ENCODE measurements around the gene CPEB3. TPM values are rescaled to one million over a fixed set of nuclear protein-coding genes. Genes with fewer than 3 reads are reported as not detected.

Gene CPEB3
- total RNA-seq, 4 donors from 2014 or later: 4.1 to 6.6 (median 5.2) TPM

DNA sequence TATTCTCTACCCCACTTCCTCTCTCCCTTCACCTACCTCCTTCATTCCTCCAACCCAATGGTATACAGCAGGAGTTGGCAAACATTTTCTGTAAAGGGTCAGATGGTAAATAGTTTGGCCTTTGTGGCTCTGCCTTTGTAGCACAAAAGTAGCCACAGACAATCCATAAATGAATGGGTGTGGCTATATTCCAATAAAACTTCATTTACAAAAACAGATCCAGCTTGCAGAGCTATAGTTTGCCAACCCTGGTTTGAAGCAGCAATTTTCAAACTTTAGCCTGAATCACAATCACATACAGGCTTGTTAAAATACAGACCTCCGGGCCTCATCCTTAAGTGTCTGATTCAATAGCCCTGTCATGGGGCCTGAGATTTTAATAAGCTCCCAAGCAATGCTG lies 110.5 kb downstream of the CPEB3 start:
- TF ChIP-seq, protein P1, sequence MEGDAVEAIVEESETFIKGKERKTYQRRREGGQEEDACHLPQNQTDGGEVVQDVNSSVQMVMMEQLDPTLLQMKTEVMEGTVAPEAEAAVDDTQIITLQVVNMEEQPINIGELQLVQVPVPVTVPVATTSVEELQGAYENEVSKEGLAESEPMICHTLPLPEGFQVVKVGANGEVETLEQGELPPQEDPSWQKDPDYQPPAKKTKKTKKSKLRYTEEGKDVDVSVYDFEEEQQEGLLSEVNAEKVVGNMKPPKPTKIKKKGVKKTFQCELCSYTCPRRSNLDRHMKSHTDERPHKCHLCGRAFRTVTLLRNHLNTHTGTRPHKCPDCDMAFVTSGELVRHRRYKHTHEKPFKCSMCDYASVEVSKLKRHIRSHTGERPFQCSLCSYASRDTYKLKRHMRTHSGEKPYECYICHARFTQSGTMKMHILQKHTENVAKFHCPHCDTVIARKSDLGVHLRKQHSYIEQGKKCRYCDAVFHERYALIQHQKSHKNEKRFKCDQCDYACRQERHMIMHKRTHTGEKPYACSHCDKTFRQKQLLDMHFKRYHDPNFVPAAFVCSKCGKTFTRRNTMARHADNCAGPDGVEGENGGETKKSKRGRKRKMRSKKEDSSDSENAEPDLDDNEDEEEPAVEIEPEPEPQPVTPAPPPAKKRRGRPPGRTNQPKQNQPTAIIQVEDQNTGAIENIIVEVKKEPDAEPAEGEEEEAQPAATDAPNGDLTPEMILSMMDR (IDR thresholded peaks at IDR 0.05; ENCODE audit: low read depth): no peak

DNA sequence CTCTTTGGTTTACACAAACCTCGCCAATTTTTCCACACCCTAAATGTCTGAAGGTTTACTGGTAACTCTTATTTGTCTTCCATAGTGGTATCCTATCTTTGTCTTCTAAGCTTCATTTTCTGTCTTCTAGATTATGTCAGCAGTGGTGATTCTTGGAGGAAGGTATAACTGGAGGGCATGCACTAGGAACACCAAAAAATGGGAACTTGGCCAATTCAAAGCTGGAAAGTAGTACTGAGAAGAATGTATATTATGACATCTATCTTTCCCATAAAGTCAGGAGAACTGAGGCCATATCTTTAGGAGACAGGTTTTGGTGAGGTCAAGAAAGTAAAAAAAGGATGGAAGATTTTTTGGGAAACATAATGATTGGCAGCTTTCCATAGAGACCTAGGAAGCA lies 113.3 kb downstream of the CPEB3 start:
- TF ChIP-seq, protein P1 (IDR thresholded peaks at IDR 0.05; ENCODE audit: low read depth): no peak

DNA sequence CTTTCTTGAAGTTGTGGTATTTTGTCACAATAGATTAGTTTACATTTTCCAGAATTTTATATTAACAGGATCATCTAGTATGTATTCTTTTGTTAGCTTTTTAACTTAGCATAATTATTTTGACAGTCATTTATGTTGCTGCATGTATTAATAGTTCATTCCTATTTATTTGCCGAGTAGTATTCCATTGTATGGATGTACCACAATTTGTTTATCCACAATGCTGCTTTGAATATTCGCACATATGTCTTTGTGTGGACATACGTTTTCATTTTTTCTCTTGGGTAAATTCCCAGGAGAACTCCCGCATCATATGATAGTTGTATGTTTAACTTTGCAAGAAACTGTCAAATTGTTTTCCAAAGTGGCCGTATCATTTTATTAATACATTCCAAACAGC lies 115.7 kb downstream of the CPEB3 start:
- TF ChIP-seq, protein P1 (IDR thresholded peaks at IDR 0.05; ENCODE audit: low read depth): no peak

DNA sequence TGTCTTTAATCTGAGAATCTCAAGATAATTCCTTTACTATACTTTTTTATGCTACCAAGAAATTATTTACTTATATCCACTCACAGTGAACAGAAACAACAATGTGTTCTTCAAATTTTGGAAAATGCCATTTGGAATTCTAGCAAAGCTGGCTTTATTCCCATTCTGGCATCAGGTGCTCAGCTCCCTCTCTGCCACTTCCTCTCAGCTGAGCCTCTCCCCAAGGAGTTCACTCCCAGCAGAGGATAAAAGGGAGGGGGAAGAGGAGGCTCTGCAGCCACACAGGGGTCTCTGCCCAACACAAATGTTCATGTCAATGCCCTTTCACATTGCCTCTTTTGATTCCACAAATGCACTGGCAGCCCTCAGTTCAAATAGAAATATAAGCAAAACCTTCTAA lies 116.9 kb downstream of the CPEB3 start:
- TF ChIP-seq, protein P1 (IDR thresholded peaks at IDR 0.05; ENCODE audit: low read depth): no peak

DNA sequence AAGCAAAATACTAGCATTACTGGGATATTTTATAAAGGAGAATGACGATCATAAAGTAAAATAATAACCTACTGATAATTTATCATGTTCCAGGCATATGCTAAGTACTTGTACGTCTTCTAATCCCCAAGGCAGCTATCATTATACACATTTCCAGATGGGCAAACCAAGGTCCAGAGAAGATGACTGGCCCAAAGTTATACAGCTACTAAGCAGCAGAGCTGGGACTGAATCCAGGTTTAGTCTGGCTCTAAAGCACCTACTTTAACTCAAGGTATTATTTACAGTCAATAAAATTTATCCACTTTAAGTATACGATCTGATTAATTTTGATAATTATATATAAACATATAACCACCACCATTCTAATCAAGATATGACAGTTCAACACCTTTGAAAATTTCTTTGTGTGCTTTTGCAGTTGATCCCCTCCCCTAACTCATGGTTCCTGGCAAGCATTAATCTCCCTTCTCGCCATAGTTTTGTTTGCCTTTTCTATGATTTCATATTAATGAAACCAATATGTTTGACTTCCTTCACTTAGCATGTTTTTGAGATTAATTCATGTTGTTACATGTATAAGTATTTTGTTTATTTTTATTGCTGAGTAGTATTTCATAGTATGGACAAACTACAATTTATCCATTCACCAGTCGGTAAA lies 126.7 kb downstream of the CPEB3 start:
- TF ChIP-seq, protein P1 (IDR thresholded peaks at IDR 0.05; ENCODE audit: low read depth): no peak

DNA sequence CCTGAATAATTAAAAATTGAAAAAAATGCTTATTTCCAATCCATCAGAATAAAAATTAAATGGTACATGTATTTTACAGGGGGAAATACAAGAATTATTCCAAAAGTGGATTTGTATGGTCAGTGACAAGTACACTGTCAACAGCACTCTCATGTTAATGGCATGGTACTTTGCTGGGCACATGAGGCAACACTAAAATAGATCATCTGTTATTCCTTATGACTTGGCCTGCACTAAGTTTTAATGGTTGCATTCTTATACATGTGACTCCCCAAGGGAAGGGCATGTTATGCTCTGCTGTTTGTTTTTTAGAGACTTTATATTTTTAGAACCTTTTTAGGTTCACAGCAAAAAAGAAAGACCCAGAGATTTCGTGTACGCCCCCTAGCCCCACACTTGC lies 128.3 kb downstream of the CPEB3 start:
- TF ChIP-seq, protein P1 (IDR thresholded peaks at IDR 0.05; ENCODE audit: low read depth): no peak

DNA sequence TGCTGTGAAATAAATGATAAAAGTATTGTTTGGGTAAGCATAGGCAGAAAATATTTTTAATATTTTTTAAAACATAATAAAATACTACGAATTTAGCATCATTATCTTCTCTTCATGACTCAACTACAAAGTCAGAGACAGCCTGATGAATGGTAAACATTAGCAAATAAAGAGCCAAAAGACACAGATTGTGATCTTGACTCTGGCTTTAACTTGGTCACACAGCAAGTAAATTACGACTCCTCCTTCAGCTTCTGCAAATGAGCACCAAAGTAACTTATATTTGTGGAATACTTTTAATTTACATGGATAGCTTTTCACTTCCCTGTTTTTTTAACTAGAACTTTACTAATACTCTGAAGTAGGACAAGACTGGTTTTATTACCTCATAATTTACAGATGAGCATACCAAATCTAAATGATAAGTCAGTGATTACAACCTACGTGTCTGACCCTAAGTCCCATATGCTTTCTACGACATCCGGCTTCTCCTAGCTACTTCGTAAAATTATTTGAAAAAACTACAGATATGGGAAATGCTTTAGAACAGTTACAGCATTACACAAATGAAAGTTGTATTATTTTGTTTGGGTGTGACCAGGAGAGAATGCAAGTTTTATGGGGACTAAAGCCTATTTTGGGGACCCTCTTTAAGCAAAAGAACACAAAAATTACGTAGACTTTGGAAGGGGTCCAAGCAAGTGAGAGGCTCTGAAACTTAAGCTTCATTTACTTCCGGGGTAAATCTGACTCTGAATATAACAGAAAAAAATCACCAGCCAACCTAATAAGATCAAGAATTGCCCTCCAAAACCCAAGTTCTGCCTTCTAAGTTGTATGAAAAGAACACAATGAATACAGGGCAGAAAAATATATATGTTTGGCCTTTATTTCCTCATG lies 133.8 kb downstream of the CPEB3 start:
- TF ChIP-seq, protein P1 (IDR thresholded peaks at IDR 0.05; ENCODE audit: low read depth): no peak
